HG03565 (cell line): Measurements from ENCODE around the gene SORL1.

Source experiments
- ATAC-seq: cut with Tn5 transposase; IDR thresholded peaks from one replicate; pipeline ENCODE4 v1.9.1; 2021; ENCODE audit warnings: mild to moderate bottlenecking, moderate library complexity; ENCODE audit not compliant: unreplicated experiment

The SORL1 gene

DNA sequence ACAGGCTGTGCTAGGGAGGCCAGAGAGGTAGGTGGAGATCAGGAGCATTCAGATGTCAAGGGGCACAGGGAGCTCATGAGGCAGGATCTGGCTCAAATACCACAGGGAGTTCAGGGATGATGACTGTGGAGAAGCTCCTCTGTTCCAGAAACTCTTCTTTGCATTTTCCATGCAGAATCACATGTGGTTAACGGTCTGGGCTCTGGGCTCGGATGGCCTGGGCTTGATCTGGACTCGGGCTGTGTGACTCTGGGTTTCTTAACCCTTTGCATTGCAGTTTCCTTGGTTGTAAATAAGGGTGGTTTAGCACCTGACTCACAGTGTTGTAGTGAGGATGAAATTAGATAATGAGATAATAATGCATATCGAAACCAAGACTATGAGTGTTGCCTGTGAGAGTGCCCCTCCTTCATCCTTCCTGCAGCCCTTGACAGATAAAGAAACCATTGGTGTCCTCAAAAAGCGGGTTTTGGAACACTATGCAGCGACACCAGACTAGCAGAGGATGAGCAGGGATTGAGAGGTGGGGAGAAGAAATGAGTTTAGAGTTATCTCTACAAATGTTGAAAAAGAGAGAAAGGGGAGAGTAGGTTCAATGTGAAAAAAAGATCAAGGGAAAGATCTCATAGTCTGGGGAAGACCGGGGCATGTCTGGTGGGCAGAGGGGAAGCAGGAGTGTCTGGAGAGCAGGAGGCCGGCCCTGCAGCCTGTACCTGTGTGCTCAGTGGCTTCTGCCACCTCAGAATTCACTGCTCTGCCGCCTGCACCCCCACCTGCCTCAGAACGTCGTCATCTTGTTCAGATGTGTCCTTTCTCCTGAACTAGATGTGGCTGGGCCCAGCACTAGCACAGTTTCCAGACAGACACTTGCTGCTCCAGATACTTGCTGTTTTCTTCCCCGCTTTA lies 198.5 kb downstream of the SORL1 start:
- peak; percentile 64 for ATAC-seq

DNA sequence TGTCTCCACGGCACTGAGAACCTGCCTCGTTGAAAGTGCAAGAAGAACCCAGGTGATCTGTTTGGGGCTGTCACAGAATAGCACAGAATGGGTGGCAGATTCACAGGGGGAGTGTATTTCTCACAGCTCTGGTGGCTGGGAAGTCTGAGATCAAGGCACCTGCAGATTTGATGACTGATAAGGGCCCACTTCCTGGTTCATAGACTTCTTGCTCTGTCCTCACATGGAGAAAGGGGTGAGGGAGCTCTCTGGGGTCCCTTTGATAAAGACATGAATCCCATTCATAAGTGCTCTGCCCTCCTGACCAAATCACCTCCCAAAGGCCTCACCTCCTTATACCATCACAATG lies 199.1 kb downstream of the SORL1 start:
- ATAC-seq: no peak

DNA sequence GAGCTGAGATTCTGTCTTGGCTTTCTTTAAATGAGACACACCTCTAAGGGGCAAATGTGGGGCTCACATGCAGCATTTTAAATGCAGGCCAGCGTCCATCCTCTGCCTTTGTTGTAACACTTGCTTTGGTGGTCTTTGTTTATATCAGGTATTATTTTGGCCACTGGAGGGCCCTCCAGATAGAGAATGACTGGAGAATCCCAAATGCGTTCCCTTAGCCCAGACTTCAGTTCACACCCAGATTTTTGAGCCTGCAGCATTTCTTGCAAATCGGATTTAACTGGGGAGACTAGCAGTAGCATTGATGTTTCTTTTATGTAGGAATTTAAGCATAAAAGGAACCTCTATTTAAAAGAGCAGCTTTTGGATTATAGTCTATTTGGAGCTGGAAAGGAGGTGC lies 200.9 kb downstream of the SORL1 start:
- ATAC-seq: no peak

DNA sequence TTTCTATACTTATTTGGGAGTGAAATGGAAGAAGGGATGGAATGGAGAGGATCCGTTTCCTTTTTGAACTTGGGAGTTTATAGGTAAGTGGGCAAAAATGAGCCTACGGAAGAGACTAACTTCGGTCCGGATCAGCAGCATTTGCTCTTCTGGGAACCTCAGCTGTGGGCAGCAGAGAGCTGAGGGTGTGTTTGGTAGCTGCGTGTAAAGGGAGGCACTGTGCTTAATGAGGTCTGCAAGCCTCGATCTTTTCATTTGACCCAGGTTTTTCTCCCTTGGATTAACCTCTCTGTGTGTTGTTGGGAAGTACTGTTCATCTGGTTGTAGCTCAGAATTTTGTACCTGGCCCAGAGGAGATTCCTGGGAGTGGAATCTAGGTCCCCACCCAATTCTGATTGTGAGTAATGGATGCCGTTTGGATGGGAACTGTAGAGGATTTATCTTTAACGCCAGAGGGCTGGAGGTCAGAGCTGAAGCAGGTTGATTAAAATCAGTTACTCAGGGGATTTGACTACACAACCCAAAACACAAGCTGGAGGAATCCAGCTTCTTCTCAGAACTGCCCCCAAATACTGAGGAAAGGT lies 202.2 kb downstream of the SORL1 start:
- ATAC-seq: no peak

DNA sequence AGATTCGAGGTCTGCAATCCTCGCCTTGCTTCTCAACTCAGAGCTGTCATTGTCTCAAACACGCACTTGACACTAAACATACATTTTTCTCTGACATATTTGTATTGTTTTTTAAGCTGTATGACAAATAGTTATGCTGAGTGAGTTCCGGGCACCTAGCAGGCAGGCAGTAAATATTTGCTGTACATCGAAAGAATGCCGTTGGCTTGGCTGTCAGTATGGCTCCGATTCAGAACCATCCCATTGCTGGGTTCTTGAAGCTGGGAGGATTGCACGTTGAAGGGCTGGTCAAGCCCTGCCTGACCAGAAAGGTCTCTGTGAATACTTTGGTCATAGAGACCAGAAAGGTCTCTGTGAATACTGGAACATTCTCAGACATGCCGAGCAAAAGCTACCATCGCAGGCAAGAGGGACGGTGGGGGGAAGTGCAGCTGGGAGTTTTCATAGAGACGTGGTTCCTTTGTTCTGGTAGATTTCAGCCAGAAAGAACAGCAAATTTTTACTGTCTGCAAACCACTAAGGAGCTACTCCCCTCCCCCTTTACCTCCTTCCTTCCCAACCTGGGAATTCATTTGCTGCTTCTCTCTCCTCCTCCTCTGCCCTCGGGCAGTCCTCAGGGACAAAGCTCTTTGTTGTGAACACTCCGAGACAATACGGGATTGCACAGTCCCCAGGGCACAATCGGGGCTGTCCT lies 202.9 kb downstream of the SORL1 start:
- no peak for ATAC-seq

DNA sequence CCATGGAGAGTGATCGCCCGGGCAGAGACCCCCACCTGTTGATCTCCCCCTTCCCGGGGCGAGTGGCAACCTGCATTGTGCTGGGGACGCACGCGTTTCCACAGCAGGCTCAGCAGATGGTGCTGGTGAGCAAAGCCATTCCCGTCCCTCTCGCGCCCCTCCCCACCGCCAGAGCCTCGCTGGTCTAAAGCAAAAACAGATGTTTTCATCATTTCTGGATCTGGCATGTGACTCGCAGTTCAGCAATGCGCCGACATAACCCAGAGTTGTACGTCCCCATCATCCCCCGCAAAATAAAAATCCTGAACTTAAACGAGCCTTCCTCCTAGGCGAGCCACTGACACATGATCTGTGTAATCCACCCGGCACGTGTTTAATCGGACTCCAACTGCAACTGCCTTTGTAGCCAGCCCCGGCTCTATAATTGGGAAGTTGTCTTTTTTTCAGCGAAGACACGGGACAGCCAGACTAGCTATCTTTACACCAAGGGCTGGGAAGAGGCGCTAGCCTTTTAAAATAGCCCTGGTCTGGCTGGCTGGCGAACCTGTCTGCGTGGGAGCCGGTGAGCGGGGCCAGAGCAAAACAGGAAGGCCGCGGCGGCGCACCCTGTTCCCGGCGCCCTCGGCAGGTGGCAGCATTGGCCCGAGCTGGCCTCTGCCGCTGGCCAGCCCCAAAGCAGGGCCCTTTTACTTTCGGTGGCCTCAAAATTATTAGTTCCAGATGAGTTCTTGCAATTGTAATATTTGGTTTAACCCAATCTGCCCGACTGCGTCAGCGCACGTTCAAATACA lies 203.6 kb downstream of the SORL1 start:
- ATAC-seq: peak; percentile 80

DNA sequence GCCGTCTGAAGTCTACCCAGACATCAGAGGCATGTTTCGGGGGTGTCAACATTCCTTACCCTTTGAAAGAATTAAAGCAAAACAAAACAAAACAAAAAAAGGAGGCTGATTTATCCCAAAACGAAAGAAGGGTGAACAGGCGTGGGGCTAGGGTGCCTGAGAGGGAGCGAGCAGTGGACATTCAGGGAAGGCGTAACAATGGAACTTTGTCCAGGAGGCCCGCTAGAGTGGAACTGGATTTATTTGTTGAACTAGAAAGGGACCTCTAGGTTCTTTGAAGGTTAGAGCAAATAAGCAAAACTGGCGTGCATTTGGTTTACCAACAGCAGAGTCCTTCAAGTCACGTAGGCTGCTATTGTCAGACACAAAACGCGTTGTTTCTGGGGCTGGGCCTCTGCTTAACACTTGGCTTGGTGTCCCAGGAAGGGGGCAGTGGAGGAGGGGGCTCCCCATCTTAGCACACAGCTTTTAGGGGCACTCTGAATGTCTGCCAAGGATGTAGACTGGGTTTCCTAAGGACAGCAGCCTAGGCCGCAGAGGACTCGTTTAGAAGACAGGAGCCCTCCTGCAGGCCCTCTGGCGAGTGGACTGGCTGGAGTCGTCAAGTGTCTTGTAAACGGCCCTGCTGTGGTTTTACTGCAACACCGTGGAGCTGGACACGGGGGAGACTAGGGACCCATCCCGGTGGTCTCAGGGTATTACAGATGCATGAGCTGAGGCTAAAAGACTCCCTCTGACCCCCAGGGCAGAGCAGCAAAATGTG lies 204.4 kb downstream of the SORL1 start:
- ATAC-seq: no peak

DNA sequence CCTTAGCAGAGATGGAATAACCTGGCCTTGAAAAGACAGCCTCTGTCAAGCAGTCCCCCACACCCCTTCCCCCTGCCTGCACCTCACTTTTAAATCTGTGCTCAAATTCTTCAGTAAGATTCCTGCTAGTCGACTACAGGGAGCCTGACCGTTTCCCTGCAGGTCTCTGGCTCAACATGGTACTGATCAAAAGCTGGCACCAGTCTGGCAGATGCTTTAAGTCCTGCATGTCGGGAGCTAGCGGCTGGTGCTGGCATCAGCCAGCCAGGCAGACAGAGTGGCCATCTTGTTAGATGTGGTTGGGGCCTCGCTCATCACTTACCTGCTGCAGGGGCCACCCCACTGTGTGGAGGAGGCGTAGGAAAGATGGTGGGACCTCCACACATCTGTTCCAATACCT lies 205.0 kb downstream of the SORL1 start:
- ATAC-seq: no peak

DNA sequence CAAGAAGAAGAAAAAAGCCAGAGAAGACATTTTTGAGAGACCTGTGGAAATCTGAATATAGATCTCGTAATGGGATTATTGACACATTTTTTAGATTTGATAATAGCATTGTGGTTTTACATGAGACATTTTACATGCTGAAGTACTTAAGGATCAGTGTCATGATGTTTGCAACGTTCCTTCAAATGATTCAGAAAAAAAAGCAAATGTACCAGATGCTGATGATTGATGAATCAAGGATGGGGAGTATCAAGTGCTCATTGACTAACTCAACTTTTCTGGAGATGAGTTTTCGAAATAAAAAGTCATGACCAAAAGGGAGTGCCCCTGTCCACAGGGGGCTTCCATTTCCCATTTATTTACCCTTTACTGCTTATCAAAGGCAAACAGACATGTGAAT lies 207.7 kb downstream of the SORL1 start:
- ATAC-seq: no peak

DNA sequence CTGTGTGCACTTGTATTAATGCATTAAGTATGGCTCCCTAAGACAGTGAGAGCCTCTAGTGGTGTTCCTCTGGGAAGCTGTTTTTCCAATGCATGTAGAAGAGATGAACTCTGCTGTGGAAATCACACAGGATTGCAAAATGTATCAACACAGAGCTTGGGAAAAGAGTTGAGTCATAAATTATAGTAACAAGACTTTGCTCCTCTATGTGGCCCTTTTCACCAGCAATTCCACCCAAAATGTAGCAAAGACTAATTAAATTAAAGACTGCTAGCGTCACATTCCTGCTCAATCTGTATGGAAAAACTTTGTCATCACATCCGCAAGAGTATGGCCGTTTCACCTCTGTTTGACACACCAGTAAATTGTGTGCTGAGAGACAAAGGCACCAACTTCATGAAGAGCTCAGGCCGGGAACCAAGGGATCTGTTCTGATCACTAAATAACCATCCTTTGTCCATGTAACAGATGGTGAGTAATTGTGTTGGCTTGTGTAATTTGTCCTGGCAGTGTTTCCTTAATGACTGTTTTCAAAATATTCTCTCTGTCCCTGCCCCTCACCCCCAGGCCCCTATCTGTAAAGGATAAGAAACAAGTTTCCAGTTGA lies 209.9 kb downstream of the SORL1 start:
- ATAC-seq: no peak

DNA sequence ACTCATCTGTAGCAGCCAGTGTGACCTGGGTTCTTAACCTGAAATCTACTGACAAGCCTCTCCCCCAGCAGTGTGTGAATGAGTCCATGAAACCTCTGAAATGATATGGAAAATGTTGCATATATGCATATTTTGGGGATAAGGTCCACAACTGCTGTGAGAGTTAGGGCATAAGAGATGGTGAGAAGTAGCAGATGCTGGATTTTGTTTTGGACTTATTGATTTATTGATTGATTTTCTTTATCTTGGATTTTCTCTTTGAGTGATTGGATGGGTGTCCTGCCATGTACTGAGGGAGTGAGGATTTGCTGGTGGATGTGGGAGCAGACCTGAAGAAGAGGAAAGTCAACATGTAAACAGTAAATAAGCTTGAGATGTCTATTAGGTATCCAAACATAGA lies 212.0 kb downstream of the SORL1 start:
- no peak for ATAC-seq

DNA sequence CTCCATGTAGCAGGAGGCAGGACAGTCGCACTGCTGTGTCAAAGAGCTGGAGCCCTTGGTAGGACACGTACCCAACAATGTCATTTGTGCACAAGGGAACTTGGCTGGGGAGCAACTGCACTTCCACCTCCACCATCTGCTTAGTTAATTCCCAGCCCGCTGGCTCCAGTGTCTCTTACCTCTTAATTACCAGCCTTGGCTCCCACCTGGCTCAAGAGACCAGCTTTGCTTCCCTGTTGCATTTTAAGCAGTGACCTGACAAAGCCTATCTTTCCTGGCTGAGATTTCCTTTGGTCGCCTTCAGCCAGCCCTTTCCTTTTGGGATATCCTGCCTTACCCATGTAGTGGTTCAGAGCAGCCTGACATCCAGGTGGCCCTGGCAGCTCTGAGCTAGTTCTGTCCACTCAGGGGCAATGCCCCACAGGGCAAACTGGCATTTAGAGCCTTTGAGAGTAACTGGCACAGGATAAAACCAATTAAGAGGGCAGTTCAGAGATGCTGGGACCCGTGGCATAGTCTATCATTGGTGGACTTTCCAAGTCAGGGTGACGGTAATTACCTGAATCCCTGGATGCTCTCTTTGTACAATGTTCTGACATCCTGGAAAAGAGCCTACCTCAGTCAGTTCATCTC lies 213.2 kb downstream of the SORL1 start:
- no peak for ATAC-seq

DNA sequence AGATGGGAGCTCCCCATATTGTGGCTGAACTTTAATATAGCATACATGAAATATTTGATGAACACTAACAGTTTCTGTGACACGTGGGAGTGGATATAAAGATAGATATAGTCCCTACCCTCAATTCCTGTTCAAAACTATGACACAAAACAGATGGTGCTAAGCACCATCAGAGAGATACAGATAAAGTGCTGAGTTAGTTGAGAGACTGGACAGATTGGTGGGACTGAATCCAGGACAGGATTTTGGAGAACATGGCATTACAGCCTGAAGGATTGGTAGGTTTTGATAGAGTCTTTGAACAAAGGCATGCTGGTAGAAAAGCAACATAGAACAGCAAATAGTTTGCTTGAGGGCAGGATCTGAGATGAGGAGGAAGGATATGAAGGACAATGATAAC lies 215.7 kb downstream of the SORL1 start:
- no peak for ATAC-seq

DNA sequence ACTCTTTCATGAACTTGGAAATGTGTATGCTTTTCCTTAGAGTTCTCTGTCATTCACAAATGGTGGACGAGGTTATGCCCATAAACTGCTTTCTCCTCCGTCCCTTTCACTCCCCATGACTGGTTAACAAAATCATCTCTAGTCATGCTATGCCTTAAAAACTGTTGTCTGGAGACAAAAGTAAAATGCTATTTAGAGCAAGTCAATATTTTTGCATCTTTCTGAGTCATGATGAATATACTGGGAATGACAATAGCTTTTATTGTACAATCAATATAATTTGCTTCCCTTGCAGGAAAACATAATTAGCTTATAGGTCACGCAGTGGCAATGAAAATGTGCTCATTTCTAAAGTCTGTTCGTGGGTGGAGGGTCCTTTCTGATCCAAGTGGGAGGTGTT lies 217.3 kb downstream of the SORL1 start:
- no peak for ATAC-seq

DNA sequence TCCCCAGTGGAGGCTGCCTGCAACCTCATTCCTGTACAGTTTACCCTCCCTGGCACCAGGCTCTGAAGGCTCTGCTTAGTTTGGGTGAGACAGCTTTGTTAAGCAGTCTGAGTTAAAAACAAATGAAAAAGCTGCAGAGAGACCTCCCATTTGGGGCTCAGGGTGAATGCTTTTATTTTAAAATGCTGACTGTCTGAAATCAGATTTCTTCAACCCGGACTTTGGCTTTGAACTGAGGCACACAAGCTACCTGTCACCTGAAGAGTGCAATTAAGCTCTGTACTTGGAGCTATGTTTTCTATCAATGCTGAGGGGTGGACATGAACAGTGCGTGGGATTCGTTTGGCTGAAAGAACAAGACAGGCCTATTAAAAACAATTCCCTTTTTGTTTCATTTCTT lies 218.2 kb downstream of the SORL1 start:
- no peak for ATAC-seq

DNA sequence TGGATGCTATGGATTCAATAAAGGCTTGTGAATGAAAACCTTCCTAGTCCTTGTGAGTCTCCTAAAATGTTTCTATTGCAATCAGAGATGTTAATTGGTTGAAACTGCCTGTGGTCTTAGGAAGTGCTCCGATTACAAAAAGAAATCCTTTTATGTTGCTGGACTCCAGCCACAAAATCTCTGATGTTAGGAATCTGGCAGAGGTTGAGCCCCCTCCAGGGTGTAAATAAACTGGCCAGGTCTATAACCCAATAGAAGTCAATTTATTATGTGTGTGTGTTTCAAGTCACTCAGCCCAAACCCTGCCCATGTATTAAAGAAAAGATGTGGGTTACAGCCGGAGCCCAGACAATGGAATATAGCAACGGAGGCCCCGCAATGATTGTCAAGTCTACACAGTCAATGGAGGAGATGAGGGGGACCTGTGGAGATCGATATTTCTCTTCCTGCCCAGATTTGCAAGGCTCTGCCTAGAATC lies 218.7 kb downstream of the SORL1 start:
- no peak for ATAC-seq

DNA sequence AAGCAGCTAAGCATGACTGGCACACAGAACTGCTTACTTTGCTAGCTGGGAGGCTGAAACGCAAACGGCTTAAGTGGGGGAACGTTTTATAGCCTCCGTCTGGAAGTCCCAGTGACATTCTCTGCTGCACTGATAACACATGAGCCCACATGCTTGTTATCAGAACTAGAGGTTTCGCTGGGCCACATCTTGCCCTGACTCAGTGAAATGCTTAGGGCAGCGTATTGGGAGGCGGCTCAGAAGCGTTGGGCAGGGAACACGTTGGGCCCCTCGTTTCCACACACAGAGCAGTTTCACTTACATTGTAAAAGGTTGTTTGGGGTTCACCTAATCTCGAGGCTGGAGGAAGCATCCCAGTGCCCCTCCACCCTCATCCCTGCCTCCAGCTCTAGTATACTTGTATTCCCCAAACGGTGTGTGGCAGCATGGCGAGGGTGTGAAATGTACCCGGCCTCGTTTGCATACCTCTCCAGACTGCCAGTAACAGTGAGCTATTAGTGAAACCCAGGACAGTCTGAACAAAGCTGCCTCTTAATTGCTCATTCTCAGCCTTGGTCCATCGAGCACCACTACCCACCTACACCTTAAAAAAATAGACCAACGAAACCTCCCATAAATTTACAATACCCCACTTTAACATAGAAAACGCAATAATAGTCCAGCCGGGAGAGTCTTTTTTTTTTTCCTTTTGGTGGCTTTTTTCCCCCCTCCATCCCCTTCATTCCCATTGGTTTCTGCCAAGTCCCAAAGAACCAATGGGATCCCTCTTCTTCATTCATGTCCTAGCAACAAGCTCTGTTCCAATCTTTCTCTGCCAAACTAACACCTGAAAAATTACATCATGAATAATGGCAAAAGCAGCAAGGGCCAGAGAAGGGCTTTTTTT lies 219.4 kb downstream of the SORL1 start:
- no peak for ATAC-seq

DNA sequence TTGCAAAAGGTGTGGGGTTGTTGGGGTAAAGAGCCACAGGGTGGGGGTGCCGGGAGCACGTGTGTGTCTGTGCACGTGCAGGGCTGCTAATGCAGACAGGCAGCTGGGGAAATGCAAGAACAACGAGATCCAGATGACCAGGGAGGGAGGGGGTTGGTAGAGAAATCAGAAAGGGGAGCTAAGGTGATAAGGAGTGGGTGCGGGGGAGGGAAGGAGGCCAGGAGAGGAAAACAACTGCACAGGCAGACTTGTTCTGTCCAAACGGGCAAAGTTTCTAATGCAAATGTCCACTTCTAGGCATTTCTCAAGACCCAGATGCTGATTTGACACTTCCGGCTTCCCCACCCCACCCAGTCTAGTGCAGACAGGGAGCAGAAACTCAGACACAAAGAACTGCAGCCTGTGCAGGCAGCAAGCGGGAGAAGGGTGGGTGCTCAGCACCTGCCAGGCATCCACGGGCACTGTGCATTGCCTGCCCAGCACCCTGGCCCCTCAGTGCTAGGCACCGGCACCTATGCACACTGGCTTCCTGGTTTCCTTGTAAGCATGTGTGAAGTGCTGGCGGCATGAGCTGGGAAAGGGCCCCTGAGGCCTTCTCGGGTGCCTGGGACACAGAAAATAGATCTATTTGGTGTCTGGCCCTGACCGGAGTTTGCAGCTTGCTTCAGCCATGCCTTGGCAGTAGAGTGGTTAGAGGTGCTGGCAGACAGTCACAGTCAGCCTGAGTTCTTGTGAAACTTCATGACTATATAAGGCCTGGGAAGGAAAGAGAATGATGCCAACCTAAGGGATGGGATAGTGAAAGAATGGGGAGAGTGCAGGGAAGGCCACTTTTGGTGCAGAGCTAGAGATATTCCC lies 220.7 kb downstream of the SORL1 start:
- no peak for ATAC-seq
